Forelimb muscle (tissue), 1 donor: ENCODE results near the gene PSPC1. TPM values are rescaled to one million over a fixed set of nuclear protein-coding genes. Genes with fewer than 3 reads are reported as not detected.
"Not testable (repeated sequence)": the region's sequence is repeated elsewhere in the genome, so short reads cannot be mapped to it uniquely, and the experiment has no call there.

Experiments
- DNase-seq: peaks from one replicate; pipeline ENCODE4 v3.0.0-alpha.2; 2013; ENCODE audit warnings: low read depth
- polyA plus RNA-seq: library from polyadenylated mRNA; unstranded; fragments of 120-200 nt; gene quantifications from one replicate; pipeline ENCODE4 v1.2.1, GENCODE V29; 2013; ENCODE audit not compliant: insufficient read length

Gene PSPC1
- polyA plus RNA-seq, result 46.5 TPM

DNA sequence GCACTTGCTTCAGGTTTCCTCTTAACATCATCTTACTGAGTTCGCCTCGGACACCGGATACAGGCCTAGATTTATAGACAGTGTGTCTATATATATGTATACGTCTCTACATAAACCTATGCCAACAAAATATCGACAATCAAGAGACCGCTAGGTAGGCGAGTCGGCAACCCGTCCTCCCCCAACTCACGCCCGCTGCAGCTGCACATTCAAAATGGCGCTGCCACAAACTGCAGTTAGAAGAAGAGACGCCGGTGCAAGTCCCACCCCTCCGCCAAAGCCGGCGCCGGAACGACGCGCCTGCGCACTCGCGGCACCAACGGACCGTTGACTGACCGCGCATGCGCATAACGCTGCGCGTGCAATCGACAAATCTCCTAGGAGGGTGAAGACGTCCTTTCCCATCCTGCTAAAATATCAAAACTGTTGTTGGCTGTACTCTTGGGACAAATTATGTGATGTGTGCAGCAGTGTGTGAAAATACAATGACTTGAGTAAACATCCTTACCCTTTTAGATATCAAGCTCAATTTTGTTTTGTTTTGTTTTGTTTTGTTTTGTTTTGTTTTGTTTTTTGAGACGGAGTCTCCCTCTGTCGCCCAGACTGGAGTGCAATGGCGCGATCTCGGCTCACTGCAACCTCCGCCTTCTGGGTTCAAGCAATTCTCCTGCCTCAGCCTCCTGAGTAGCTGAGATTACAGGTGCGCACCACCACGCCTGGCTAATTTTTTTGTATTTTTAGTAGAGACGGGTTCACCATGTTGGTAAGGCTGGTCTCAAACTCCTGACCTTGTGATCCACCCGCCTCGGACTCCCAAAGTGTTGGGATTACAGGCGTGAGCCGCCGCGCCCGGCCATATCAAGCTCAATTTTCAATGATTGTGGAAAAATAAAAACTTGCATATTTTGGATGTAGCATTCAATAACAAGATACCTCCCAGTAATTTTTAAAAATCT lies at the start of gene PSPC1:
PSPC1 (minus strand) TSS at position 219 of the 956 bp plus-strand sequence; CDS start at position 31, 188 bp downstream.
- DNase-seq, result peak; percentile 93

DNA sequence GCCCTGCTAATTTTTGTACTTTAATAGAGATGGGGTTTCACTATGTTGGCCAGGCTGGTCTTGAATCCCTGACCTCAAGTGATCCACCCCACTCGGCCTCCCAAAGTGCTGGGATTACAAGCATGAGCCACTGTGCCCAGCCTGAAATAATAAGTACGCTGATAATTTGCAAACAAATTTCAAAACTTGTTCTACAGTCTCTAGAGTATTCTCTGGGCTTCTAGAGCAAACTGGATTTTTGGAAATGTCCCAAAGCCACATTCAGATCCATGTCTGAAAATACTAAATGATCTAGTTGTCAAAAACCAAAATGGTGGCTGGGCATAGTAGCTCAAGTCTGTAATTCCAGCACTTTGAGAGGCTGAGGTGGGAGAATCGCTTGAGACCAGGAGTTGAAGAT lies 39.9 kb upstream of the PSPC1 start:
- DNase-seq, result no peak

DNA sequence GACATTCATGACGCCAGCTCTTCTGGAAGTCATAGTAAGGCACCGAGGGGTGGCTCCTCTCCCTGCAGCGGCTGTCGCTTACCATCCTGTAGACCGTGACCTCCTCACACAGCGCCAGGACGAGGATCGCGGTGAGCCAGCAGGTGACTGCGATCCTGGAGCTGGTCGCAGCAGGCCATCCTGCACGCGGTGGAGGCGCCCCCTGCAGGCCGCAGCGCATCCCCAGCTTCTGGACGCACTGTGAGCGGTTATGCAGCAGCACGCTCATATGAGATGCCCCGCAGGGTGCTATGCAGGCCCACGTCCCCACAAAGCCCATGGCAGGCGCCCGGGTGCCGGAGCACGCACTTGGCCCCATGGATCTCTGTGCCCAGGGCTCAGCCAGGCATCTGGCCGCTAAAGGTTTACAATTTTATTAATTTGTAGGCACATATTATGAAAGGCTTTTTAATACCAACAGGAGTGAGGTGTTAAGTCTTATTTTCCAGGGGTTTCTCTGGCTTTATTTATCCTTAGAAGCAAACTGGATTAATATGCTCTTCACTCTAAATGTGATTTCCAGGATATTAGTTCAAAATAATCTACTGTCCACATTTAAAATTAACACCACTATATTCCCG lies 35.6 kb upstream of the PSPC1 start:
- no peak for DNase-seq

DNA sequence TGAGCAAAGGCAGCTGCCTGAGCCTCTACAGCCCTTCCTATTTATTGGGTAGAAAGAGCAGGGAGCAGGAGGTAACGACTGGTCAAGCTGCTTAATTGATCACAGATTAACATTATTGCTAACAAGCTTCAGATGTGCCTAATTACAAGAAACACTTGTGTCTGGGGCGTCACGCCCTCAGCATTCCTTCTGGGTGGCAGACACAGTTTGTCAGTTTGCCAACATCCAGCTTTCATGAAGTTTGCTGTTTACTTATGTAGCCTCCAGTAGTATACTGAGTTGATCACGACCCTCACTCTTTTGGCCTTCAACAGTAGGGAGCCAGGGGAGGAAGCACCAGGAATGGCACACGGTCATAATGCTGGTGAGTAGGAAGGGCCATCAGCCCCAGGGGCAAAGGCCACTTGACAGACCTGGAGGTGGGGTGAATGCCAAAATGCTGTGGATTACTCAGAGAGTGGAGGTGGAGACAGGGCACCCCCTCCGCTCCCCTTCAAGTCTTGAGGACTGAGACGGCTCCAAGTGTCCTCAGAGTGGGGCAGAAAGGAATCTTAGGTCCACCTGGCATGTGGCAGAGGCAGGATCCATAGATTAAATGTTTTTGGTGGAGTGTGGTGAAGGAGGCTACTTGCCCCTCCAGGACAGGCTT lies 34.9 kb upstream of the PSPC1 start:
- no peak for DNase-seq

DNA sequence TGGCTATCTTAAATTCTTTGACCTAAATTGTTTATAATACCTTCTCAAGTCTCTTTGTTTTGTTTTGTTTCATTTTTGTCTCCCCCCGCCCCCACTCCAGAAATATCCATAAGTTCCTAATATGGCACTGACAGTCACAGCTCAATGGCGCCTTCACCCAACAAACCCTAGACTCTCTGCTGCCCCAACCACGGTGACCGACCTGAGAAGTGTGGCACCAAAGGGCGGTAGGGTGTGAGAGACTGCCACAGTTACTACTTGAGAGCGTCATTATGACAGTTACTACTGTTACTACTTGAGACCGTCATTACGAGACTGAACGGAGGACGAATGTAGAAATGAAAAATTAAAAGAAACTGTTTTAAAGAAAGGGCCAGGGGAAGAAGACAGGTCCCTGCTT lies 34.4 kb upstream of the PSPC1 start:
- no peak for DNase-seq

DNA sequence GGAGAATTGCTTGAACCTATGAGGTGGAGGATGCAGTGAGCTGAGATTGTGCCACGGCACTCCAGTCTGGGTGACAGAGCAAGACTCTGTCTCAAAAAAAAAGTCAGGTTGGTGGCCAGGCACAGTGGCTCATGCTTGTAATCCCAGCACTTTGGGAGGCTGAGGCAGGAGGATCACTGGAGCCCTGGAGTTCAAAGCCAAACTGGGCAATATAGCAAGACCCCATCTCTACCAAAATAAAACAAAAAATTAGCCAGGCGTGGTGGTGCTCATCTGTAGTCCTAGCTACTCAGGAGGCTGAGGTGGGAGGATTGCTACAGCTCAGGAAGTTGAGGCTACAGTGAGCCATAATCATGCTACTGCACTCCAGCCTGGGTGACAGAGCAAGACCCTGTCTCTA lies 33.1 kb upstream of the PSPC1 start:
- not testable (repeated sequence) for DNase-seq

- DNase-seq, result no peak
These were observed 28.5 kb upstream of the PSPC1 start for GRCh38 chr13:19810996-19811881.

GRCh38 chr13:19810151-19810550 lies 27.4 kb upstream of the PSPC1 start:
- no peak for DNase-seq

DNA sequence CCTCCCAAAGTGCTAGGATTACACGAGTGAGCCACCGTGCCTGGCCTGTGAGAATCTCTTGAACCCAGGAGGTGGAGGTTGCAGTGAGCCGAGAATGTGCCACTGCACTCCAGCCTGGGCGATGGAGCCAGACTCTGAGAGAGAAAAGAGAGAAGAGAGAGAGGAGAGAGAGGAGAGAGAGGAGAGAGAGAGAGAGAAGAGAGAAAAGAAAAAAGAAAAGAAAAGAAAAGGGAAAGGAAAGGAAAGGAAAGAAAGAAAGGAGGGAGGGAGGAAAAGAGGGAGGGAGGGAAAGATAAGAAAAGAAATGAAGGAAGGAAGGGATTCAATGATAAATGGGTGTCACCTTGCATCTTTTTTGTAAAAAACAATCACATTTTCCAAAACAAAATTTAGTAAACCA lies 23.0 kb upstream of the PSPC1 start:
- DNase-seq, result no peak

- no peak for DNase-seq
These were observed 13.2 kb upstream of the PSPC1 start for GRCh38 chr13:19795956-19796355.

DNA sequence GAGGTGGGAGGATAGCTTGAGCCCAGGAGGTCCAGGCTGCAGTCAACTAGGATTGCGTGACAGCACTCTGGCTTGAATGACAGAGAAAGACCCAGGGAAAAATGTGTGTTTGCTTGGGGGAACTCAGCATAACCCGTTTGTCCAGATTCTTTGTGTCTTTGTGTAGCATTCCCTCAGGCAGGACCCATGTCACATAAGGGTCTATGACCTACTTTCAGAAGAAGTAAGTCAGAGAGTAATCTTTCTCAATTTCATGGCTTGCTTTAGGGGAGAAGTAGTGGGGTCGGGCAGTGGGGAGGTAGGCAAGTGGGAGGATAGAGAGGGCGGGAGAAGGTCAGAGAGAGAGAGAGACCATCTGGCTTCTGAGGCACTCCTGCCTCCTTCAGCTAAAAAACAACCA lies 11.9 kb upstream of the PSPC1 start:
- no peak for DNase-seq

DNA sequence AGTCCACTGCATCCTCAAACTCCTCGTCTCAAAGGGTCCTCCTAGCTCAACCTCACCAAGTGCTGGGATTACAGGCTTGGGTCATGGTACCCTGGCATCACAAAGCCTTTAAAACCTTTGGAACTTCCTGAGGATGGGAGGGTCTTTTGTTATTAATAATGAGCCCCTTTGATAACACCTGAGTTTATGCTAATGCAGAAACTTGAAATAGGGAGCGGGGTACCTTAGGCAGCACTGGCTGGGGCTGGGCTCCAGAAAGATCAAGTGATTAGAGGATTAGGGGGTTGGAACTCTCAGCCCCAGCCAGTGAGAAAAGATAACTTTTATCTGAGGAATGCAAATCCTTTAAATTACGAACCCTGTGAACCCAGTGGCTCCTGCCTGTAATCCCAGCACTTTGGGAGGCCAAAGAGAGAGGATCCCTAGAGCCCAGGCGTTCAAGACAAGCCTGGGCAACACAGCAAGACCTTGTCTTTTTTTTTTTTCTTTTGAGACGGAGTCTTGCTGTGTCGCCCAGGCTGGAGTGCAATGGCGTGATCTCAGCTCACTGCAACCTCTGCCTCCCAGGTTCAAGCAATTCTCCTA lies 9.3 kb upstream of the PSPC1 start:
- no peak for DNase-seq

DNA sequence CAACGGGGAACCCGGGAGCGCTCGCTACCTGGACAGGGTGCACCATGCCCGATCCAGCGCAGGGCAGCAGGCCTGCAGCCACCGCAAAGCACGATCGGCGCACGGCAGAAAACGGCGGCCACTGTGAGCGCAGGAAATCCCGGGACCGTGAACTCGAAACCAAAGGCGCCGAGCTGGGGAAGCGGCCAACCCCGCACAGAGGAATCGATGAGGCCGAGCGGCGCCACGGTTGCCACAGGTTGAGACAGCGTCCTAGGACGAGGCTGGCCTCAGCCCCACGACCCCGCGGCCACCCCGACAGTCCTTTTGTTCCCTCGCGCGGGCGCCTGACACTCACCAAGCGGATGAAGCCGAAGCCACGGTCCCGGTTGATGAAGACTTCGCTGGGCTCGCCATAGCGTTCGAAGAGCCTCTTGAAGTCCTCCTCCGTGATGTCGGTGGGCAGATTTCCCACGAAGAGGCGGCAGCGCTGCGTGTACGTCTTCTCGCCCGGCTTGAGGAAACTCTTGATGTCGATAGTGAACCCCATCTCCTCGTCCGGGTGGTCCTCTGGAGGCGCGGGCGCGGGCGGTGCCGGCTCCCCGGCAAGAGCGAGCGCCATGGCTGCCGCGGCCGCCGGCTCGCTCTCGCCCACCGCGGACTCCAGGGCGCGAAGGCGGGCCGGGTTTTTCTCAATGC lies 557 bp downstream of the PSPC1 start:
- peak; percentile 6 for DNase-seq

GRCh38 chr13:19781526-19781925 lies 1.2 kb downstream of the PSPC1 start:
- no peak for DNase-seq

- DNase-seq, result not testable (repeated sequence)
These were observed 1.9 kb downstream of the PSPC1 start for GRCh38 chr13:19780753-19781418.

GRCh38 chr13:19772306-19772705 lies 10.4 kb downstream of the PSPC1 start:
- DNase-seq, result no peak

DNA sequence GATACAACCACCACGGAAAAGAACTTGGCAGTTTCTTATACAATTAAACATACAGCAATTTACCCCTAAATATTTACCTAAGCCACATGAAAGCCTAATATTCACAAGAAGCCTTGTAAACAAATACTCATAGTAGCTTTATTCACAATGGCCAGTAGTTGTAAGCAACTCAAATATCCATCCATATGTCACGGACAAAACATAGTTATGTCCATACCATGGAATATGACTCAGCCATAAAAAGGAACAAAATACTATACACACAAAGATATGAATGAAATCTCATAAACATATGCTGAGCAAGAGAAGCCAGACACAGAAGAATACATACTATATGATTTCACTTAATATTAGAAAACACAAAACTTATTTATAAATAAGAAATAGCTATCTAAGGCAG lies 12.9 kb downstream of the PSPC1 start:
- DNase-seq, result no peak

GRCh38 chr13:19767966-19768365 lies 14.8 kb downstream of the PSPC1 start:
- no peak for DNase-seq

- no peak for DNase-seq
These were observed 16.2 kb downstream of the PSPC1 start for GRCh38 chr13:19766591-19766990.

DNA sequence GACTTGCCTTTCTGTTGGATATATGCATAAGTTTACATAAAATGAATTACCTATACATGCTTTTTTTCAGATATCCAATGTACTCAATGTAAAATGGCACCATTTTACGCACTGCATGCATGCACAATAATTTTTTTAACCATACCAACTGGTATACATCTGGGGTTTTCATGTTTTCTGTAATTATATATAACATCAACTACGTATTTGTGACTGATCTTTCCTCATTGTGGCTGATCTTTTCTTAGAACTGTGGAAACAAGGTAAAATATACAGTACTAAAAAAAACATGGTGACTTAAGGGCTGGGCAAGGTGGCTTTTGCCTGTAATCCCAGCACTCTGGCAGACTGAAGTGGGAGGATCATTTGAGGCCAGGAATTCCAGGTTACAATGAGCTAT lies 18.5 kb downstream of the PSPC1 start:
- no peak for DNase-seq
